Esophagus (tissue), 2 donors: Measurements from ENCODE around the gene FAT2. TPM values are rescaled to one million over a fixed set of nuclear protein-coding genes. Genes with fewer than 3 reads are reported as not detected.
A peak's percentile ranks its signal among the peaks of the same experiment; 100 is the strongest.

ENCODE experiments used
- H3K27ac ChIP-seq, 2 donors: one replicate each; pipeline ENCODE4 v1.5.1; 2013; ENCODE audit warnings: low read depth in 2 of 2, mild to moderate bottlenecking in 2 of 2, inconsistent platforms in 1 of 2, low read length in 1 of 2, moderate library complexity in 1 of 2
- H3K27me3 ChIP-seq, 2 donors: one replicate each; pipeline ENCODE4 v1.6.1; 2013; ENCODE audit warnings: low read length in 2 of 2, control low read depth in 1 of 2, mild to moderate bottlenecking in 1 of 2; ENCODE audit not compliant: insufficient read depth in 2 of 2, control insufficient read depth in 1 of 2
- H3K36me3 ChIP-seq, 2 donors: one replicate each; pipeline ENCODE4 v1.6.1; 2013; ENCODE audit warnings: low read length in 1 of 2; ENCODE audit not compliant: control insufficient read depth in 2 of 2, insufficient read depth in 2 of 2
- H3K4me1 ChIP-seq, 2 donors: one replicate each; pipeline ENCODE4 v1.6.1; 2013; ENCODE audit warnings: low read length in 1 of 2; ENCODE audit not compliant: control insufficient read depth in 2 of 2, insufficient read depth in 2 of 2
- H3K4me3 ChIP-seq, 2 donors: one replicate each; pipeline ENCODE4 v1.5.1; 2013; ENCODE audit warnings: low read length in 2 of 2, mild to moderate bottlenecking in 2 of 2, low read depth in 1 of 2, moderate library complexity in 1 of 2
- H3K9me3 ChIP-seq, 2 donors: one replicate each; pipeline ENCODE4 v1.6.1; 2013; ENCODE audit warnings: mild to moderate bottlenecking in 2 of 2, low read depth in 1 of 2, low read length in 1 of 2, moderate library complexity in 1 of 2; ENCODE audit not compliant: control insufficient read depth in 2 of 2, insufficient read depth in 1 of 2
- WGBS, 2 donors: extraction: QIAGEN DNeasy Blood & Tissue Kit; methylation state at CpG; one replicate each; pipeline ENCODE4 v1.1.7; 2013; 5-methylcytosine and 5-hydroxymethylcytosine counted together
- polyA plus RNA-seq, 2 donors: library from polyadenylated mRNA; stranded (reverse); fragments of 200-250 nt; gene quantifications; one replicate each; pipeline ENCODE4 v1.2.3, GENCODE V29; 2013
- donor health status: healthy with polysubstance abuse.
- donor health status: Bipolar disorder and iron deficiency.

The FAT2 gene
- polyA plus RNA-seq, 2 donors = 29.5 to 33.8 TPM

DNA sequence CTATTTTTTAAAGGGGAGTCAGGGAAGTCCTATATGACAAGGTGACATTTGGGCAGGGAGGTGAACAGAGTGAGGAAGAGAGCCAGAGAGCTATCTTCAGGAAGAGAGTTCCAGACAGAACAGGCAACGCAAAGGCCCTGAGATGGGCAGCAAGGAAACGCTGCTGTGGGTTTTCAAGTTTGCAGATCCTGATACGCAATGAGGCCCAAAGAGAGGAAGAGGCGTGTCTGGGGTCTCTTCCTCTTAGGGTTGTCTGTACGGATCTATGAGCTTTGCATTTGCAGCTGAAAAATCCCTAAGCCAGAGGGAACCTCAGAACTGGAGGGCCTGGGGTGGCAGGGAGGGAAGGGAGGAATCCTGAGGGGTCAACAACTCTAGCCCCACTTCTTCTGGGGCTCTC lies 13.6 kb downstream of the FAT2 start:
- H3K36me3 ChIP-seq = peaks cover 0 to 1% of the 10 kb centered on the region in 2 donors
- H3K9me3 ChIP-seq = no peaks in the 10 kb centered on the region
- WGBS, 2 donors = 64 to 68% methylated on average over 5 of the region's 5 CpGs
- H3K27ac ChIP-seq = no peak overlapping the region
- no peaks in the 10 kb centered on the region for H3K27me3 ChIP-seq
- H3K4me1 ChIP-seq = peaks cover 0 to 15% of the 10 kb centered on the region in 2 donors
- H3K4me3 ChIP-seq = no peak overlapping the region

DNA sequence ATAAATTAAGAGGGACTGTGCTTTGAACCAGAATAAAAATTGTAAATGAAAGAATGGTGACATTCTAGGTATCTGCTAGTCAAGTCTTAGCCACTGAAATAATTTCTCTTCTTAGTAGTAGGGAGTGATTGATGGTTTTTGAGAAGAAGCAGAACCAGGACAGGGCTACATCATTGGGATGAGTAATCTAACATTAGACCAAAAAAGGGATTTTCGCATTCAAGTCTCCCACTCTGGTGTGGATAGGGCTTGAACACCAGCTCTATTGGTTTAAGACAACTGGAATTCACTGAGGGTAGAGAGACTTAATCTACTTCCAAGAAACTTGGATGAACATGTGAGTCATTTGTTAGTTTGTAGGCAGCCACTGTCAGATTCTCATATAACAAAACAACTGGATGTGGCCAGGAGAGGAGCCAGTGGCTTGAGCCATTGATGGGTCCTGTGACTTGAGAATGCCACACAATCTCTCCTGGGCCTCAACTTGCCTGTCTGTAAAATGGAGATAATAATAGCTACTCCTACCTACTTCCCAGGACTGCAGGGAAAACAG lies 16.6 kb downstream of the FAT2 start:
- peak overlapping the region; percentile 36 to 63 for H3K27ac ChIP-seq
- H3K4me3 ChIP-seq = no peak overlapping the region
- 77 to 81% methylated on average over 1 of the region's 1 CpG for WGBS, 2 donors
- peaks cover 0 to 1% of the 10 kb centered on the region in 2 donors for H3K36me3 ChIP-seq
- H3K9me3 ChIP-seq = no peaks in the 10 kb centered on the region
- H3K27me3 ChIP-seq = no peaks in the 10 kb centered on the region
- H3K4me1 ChIP-seq = peaks cover 2 to 17% of the 10 kb centered on the region in 2 donors

DNA sequence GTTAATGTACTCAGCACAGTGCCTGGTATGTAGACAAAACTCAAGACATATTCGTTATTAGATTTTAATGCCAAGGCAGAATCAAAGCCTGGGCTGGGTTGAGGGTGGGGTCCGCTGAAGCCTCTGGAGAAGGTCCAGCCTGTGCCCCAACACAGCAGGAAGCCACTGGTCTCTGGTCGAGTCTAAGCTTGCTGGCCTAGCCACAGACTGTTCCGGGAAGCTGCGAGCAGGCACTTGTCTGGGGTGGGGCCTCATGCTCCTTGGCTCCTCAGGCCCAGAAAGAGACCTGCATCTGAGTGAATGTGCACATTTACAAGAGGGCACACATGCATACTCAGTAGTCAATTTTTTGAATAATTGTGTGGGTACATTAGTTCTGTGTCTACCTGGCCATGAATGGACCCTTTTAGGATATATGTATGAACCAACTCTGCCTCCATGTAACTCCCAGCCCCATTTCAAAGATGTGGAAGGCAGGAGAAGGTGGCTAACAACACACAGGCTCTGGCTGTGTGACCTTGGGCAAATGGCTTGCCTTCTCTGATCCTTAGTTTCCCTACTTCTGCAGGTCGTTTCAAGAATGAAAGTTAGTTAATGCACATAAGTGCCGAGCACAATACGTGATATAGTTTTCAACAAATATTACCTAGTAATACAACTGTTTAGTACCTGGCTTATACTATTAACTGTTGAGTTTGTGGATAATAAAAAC lies 18.3 kb downstream of the FAT2 start:
- 57 to 65% methylated on average over 8 of the region's 8 CpGs for WGBS, 2 donors
- H3K9me3 ChIP-seq = no peaks in the 10 kb centered on the region
- peaks cover 0 to 9% of the 10 kb centered on the region in 2 donors for H3K36me3 ChIP-seq
- peaks cover 2 to 27% of the 10 kb centered on the region in 2 donors for H3K4me1 ChIP-seq
- H3K27me3 ChIP-seq = no peaks in the 10 kb centered on the region
- H3K4me3 ChIP-seq = no peak overlapping the region
- peak overlapping the region; percentile 88 to 91 for H3K27ac ChIP-seq

DNA sequence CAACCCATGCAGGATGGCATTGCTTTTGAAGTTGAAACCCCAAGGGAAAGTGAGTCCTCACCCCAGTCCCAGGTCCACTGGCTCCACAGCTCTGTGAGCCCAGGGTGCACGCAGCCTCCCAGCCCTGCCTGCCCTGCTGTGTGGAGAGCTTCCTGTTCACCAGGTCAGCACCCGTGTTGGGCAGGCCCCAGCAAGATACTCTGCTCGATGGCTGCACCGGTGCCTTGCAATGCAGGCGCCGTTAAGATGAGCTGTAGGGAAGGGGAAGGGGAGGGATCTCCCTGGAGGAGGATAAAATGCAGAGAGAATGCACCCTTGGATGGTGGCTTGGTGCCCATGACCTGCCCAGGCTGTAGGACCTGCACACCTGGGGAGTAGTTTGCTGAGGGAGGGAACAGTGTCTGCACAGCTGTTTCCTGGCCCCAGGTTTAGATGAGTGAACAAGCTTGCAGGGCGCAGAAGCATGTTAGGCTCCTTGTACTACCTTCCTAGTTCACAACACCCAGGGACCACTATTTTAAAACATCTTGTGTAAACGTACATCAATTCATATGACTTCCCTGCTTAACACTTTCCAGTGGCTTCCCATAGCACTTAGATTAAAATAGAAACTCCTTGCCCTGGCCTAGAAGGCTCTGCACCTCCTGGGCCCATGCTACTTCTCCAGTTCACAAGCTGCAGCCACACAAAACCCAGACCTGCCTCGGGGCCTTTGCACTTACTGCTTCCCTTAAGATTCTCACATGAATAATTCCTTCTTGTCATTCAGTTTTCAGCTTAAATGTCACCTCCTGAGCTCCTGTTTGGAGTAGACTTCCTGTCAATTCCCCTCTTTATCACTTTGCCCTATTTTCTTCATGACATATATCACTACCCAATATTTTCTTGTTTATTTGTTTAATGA lies 19.6 kb downstream of the FAT2 start:
- H3K4me3 ChIP-seq = no peak overlapping the region

GRCh38 chr5:151570512-151571269 lies 20.4 kb downstream of the FAT2 start:
- peaks cover 6 to 29% of the 10 kb centered on the region in 2 donors for H3K4me1 ChIP-seq
- H3K27me3 ChIP-seq = no peaks in the 10 kb centered on the region
- H3K9me3 ChIP-seq = no peaks in the 10 kb centered on the region
- 46 to 57% methylated on average over 12 of the region's 12 CpGs for WGBS, 2 donors
- H3K36me3 ChIP-seq = peaks cover 0 to 20% of the 10 kb centered on the region in 2 donors
- no peak overlapping the region for H3K4me3 ChIP-seq
- H3K27ac ChIP-seq = peak overlapping the region; percentile 91 to 97

More for the DNA sequence above, 19.6 kb downstream of the FAT2 start:
- WGBS, 2 donors = 35 to 51% methylated on average over 9 of the region's 9 CpGs
- H3K4me1 ChIP-seq = peaks cover 2 to 27% of the 10 kb centered on the region in 2 donors
- H3K27me3 ChIP-seq = no peaks in the 10 kb centered on the region
- H3K9me3 ChIP-seq = no peaks in the 10 kb centered on the region
- peak overlapping the region; percentile 91 to 97 for H3K27ac ChIP-seq
- H3K36me3 ChIP-seq = peaks cover 0 to 16% of the 10 kb centered on the region in 2 donors

- H3K4me1 ChIP-seq = peaks cover 6 to 29% of the 10 kb centered on the region in 2 donors
- peak overlapping the region; percentile 91 to 97 for H3K27ac ChIP-seq
- H3K36me3 ChIP-seq = peaks cover 0 to 22% of the 10 kb centered on the region in 2 donors
- H3K27me3 ChIP-seq = no peaks in the 10 kb centered on the region
- H3K9me3 ChIP-seq = no peaks in the 10 kb centered on the region
- H3K4me3 ChIP-seq = no peak overlapping the region
- WGBS, 2 donors = 40 to 47% methylated on average over 2 of the region's 2 CpGs
These were observed 21.1 kb downstream of the FAT2 start for GRCh38 chr5:151570058-151570457.

- peaks cover 6 to 29% of the 10 kb centered on the region in 2 donors for H3K4me1 ChIP-seq
- H3K27me3 ChIP-seq = no peaks in the 10 kb centered on the region
- H3K4me3 ChIP-seq = no peak overlapping the region
- peak overlapping the region; percentile 91 to 97 for H3K27ac ChIP-seq
- no peaks in the 10 kb centered on the region for H3K9me3 ChIP-seq
- H3K36me3 ChIP-seq = peaks cover 0 to 22% of the 10 kb centered on the region in 2 donors
- 51 to 59% methylated on average over 8 of the region's 8 CpGs for WGBS, 2 donors
These were observed 21.7 kb downstream of the FAT2 start for GRCh38 chr5:151569132-151570046.

GRCh38 chr5:151568036-151568435 lies 23.1 kb downstream of the FAT2 start:
- Histone ChIP-seq H3K36me3 (peaks cover 0 to 24% of the 10 kb centered on the region in 2 donors), H3K27ac (no peak overlapping the region), H3K27me3 (no peaks in the 10 kb centered on the region), H3K4me1 (peaks cover 6 to 29% of the 10 kb centered on the region in 2 donors), H3K4me3 (no peak overlapping the region), H3K9me3 (no peaks in the 10 kb centered on the region)
- WGBS, 2 donors = 78 to 90% methylated on average over 7 of the region's 7 CpGs
